A673 (cell line): Measurements from ENCODE around the gene CFAP410. TPM values are rescaled to one million over a fixed set of nuclear protein-coding genes. Genes with fewer than 3 reads are reported as not detected.

Source experiments
- BruUV-seq: library from RNA; stranded (reverse); fragments of 400-500 nt; replicated peaks from 2 replicates; lab custom pipeline; 2021; lab: Mats Ljungman, UMichigan
- CTCF ChIA-PET: fragments of 300-600 bp; sonication (Branson Sonifier 250); formaldehyde crosslinking; loops from one replicate; lab custom pipeline; 2022; ENCODE audit warnings: antibody characterized with exemption; lab: Charles Lee
- POLR2A ChIA-PET: fragments of 300-600 bp; sonication (Branson Sonifier 250); formaldehyde crosslinking; loops from one replicate; lab custom pipeline; 2022; ENCODE audit warnings: antibody characterized with exemption; ENCODE audit not compliant: low non-redundant PET; lab: Charles Lee
- DNase-seq: peaks from one replicate; pipeline ENCODE4 v3.0.0-alpha.2; 2015; ENCODE audit warnings: low spot score
- H3K27ac ChIP-seq: fragments of 200-600 bp; sonication (generic); 2 replicates; pipeline ENCODE4 v1.5.1; 2016; ENCODE audit warnings: mixed run types, low read depth, mild to moderate bottlenecking, mixed read lengths, antibody characterized with exemption, low read length; ENCODE audit not compliant: poor library complexity, severe bottlenecking
- H3K27me3 ChIP-seq: fragments of 200-600 bp; sonication (generic); replicated peaks from 2 replicates; pipeline ENCODE4 v1.6.1; 2017; ENCODE audit warnings: mixed run types, low read depth, mild to moderate bottlenecking, mixed read lengths, antibody characterized with exemption, low read length; ENCODE audit not compliant: insufficient read depth, poor library complexity
- H3K36me3 ChIP-seq: fragments of 200-600 bp; sonication (generic); 2 replicates; pipeline ENCODE4 v1.6.1; 2016; ENCODE audit warnings: mixed run types, mild to moderate bottlenecking, mixed read lengths, antibody characterized with exemption, low read length; ENCODE audit not compliant: insufficient read depth, poor library complexity, severe bottlenecking
- H3K4me1 ChIP-seq: fragments of 200-600 bp; sonication (generic); 2 replicates; pipeline ENCODE4 v1.6.1; 2017; ENCODE audit warnings: mixed run types, mild to moderate bottlenecking, mixed read lengths, antibody characterized with exemption, low read length; ENCODE audit not compliant: insufficient read depth, poor library complexity, severe bottlenecking
- H3K4me3 ChIP-seq: fragments of 200-600 bp; sonication (generic); 2 replicates; pipeline ENCODE4 v1.5.1; 2016; ENCODE audit warnings: low read depth, mixed run types, mild to moderate bottlenecking, mixed read lengths, low read length; ENCODE audit not compliant: poor library complexity, severe bottlenecking
- H3K9me3 ChIP-seq: fragments of 200-600 bp; sonication (generic); 2 replicates; pipeline ENCODE4 v1.6.1; 2016; ENCODE audit warnings: mixed run types, low read depth, mild to moderate bottlenecking, mixed read lengths, antibody characterized with exemption, low read length; ENCODE audit not compliant: poor library complexity, severe bottlenecking
- EZH2 ChIP-seq: fragments of 200-600 bp; sonication (generic); IDR thresholded peaks from 2 replicates; pipeline ENCODE4 v1.6.1; 2017; ENCODE audit warnings: borderline replicate concordance, low read depth, mild to moderate bottlenecking, mixed read lengths, antibody characterized with exemption, low read length; ENCODE audit not compliant: poor library complexity, severe bottlenecking
- intact Hi-C: fragments of 100-400 bp; cut with micrococcal nuclease; formaldehyde crosslinking; loops from one replicate; pipeline ENCODE4 v1.10.0; 2022; ENCODE audit not compliant: unreplicated experiment
- total RNA-seq: library from RNA; stranded (reverse); gene quantifications from 2 replicates; pipeline ENCODE4 v1.2.3, GENCODE V29; 2021
- TF ChIP-seq, protein P1 (sequence below): fragments of 300-800, 200-600 bp; sonication (generic); conservative IDR thresholded peaks from 2 replicates; pipeline ENCODE4 v1.5.1; 2017; ENCODE audit warnings: low read depth, mild to moderate bottlenecking, antibody characterized with exemption, low read length, moderate library complexity, mixed read lengths

The CFAP410 gene
- total RNA-seq, 1 experiment from 2014 or later = 14.0 TPM

DNA sequence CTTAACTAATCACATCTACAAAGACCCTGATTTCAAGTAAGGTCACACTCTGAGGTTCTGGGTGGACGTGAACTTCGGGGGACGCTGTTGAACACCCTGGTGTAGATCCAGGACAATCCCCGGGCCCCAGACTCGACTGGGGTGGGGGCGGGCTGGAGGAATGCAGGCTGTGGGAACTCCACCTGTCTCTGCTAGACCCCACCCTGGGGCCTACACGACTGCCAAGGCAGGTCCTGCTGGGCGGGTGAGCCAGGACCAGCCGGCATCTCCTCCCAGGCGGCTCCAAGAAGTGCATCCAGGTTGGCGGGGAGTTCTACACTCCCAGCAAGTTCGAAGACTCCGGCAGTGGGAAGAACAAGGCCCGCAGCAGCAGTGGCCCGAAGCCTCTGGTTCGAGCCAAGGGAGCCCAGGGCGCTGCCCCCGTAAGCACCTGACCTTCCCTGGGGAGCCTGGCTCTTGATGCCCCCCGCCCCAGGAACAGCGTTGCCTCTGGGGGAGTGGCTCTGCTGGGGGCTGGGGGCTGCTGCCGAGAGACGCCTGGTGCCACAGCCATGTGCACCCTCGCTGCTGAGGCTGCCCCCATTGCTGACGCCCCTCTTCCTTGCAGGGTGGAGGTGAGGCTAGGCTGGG is 49.7 kb downstream of the CFAP410 start:
- DNase-seq = no peak
- TF ChIP-seq, protein P1, sequence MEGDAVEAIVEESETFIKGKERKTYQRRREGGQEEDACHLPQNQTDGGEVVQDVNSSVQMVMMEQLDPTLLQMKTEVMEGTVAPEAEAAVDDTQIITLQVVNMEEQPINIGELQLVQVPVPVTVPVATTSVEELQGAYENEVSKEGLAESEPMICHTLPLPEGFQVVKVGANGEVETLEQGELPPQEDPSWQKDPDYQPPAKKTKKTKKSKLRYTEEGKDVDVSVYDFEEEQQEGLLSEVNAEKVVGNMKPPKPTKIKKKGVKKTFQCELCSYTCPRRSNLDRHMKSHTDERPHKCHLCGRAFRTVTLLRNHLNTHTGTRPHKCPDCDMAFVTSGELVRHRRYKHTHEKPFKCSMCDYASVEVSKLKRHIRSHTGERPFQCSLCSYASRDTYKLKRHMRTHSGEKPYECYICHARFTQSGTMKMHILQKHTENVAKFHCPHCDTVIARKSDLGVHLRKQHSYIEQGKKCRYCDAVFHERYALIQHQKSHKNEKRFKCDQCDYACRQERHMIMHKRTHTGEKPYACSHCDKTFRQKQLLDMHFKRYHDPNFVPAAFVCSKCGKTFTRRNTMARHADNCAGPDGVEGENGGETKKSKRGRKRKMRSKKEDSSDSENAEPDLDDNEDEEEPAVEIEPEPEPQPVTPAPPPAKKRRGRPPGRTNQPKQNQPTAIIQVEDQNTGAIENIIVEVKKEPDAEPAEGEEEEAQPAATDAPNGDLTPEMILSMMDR = no peak
- intact Hi-C loops = no loop called here
- H3K27me3 ChIP-seq = peaks cover 17% of the 10 kb centered on the region
- no peaks in the 10 kb centered on the region for H3K9me3 ChIP-seq
- BruUV-seq = no TSS peak
- no peak overlapping the region for H3K4me3 ChIP-seq
- no peak overlapping the region for H3K27ac ChIP-seq
- H3K36me3 ChIP-seq = no peaks in the 10 kb centered on the region
- CTCF ChIA-PET = no interaction called here
- POLR2A ChIA-PET = no interaction called here
- H3K4me1 ChIP-seq = peaks cover 4% of the 10 kb centered on the region

DNA sequence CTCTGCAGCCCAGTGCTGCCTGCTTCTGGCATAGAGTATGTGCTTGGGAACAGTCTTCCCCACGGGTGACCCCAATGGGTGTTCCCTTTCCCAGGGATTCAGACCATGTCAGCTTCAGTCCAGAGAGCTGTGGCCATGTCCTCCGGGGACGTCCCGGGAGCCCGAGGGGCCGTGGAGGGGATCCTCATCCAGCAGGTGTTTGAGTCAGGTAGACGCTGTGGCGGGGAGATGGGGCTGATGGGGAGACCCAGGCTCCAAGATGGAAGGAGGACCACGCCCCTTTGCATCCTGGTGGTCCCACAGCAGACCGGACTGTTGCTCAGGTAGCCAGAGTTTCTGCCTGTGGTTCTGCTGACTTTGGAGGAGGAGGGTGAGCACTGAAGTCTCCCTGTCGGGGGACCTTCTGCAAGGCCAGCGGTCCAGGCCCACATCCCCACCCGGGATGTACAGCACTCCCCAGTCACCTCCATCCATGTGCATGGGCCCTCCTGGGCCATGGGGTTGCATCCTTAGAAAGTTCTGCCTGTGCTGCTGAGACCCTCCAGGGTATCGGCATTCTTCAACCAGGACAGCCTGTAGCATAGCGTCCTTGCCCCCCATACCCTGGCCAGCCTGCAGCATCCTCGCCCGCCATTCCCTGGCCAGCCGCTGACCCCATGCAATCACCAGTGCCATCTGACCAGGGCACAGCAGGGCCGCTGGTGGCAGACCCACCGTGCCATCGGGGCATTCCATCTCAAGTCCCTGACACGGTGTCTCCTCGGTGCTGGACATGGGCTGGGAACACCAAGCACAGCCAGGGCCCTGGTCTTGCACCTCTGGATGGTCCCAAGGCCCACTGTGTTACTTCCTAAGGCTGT is 50.7 kb downstream of the CFAP410 start:
- no peak for DNase-seq
- ChIA-PET POLR2A (no interaction called here), CTCF (no interaction called here)
- Histone ChIP-seq H3K4me3 (no peak overlapping the region), H3K4me1 (no peaks in the 10 kb centered on the region), H3K27ac (no peak overlapping the region), H3K27me3 (peaks cover 17% of the 10 kb centered on the region), H3K9me3 (no peaks in the 10 kb centered on the region), H3K36me3 (no peaks in the 10 kb centered on the region)
- TF ChIP-seq, protein P1 = no peak
- no peak for TF ChIP-seq EZH2
- intact Hi-C loops = no loop called here
- no TSS peak for BruUV-seq

DNA sequence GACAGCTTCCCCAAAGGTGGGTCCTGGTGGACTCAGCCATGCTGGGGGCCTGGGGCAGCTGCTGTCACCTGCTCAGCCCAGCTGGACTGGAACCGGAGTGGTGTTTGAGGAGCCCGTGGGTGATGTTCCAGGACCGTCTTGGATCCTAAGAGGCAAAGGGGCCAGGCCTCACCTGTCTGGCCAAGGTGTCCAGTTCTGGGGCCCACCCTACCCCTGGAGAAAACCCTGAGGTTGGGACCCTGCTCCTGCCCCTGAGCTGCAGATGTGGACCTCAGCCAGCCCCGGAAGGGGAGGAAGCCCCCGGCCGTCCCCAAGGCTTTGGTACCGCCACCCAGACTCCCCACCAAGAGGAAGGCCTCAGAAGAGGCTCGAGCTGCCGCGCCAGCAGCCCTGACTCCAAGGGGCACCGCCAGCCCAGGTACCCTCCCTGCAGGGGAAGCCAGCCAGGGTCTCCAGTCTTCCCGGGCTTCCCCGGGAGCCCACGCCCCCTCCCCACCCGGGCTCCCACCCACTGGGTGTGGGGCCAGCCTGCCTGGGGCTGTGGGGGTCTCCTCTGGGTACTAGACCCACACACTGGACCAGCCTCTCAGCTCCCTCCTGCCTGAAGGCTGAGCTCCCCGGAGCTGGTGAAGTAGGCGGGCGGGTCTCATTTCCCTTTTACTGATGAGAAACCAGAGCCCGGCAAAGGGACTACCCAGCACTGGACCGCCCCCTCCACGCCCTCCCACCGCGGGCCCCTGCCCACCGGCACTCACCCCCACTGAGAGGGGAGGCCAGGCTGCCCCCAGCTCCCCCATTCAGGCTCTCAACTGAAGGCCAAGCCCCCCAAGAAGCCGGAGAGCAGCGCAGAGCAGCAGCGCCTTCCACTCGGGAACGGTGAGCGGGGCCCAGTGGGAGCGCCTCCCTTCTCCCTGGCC is 52.2 kb downstream of the CFAP410 start:
- Histone ChIP-seq H3K27me3 (peaks cover 17% of the 10 kb centered on the region), H3K36me3 (no peaks in the 10 kb centered on the region), H3K27ac (no peak overlapping the region), H3K9me3 (no peaks in the 10 kb centered on the region), H3K4me1 (no peaks in the 10 kb centered on the region), H3K4me3 (no peak overlapping the region)
- no peak for DNase-seq
- no TSS peak for BruUV-seq
- intact Hi-C loops = no loop called here
- ChIA-PET CTCF (no interaction called here), POLR2A (no interaction called here)
- TF ChIP-seq EZH2 = no peak
- TF ChIP-seq, protein P1 = no peak
